Adipocyte (in vitro differentiated cells): ENCODE measurements around the gene EPHX1.
A peak's percentile ranks its signal among the peaks of the same experiment; 100 is the strongest.
"Not testable (repeated sequence)": the region's sequence is repeated elsewhere in the genome, so short reads cannot be mapped to it uniquely, and the experiment has no call there.

ENCODE experiments used
- DNase-seq: peaks from one replicate; pipeline ENCODE4 v3.0.0-alpha.2; 2015; ENCODE audit warnings: low read depth
- H3K27me3 ChIP-seq: replicated peaks from 2 replicates; pipeline ENCODE4 v1.7.0; 2013; ENCODE audit warnings: mild to moderate bottlenecking, low read length, moderate library complexity; ENCODE audit not compliant: control insufficient read depth, insufficient read depth
- H3K36me3 ChIP-seq: 2 replicates; pipeline ENCODE4 v1.7.0; 2013; ENCODE audit warnings: low read length, mild to moderate bottlenecking, moderate library complexity; ENCODE audit not compliant: control insufficient read depth, insufficient read depth, severe bottlenecking
- H3K4me1 ChIP-seq: 2 replicates; pipeline ENCODE4 v1.7.0; 2013; ENCODE audit warnings: mild to moderate bottlenecking, low read length, moderate library complexity; ENCODE audit not compliant: control insufficient read depth, insufficient read depth
- H3K4me3 ChIP-seq: 2 replicates; pipeline ENCODE4 v1.7.0; 2013; ENCODE audit warnings: mild to moderate bottlenecking, low read length, moderate library complexity
- H3K9ac ChIP-seq: 2 replicates; pipeline ENCODE4 v1.7.0; 2013; ENCODE audit warnings: mild to moderate bottlenecking, low read length, moderate library complexity
- H3K9me3 ChIP-seq: 2 replicates; pipeline ENCODE4 v1.7.0; 2013; ENCODE audit warnings: mild to moderate bottlenecking, low read length, moderate library complexity; ENCODE audit not compliant: control insufficient read depth

Gene EPHX1

GRCh38 chr1:225809842-225810578, at the start of gene EPHX1:
Gene EPHX1, plus strand, starts transcription at chr1:225810124. Its CDS starts 18,606 bp downstream, at chr1:225828730.
- H3K9me3 ChIP-seq: no peaks in the 10 kb centered on the region
- H3K27me3 ChIP-seq: no peaks in the 10 kb centered on the region
- H3K4me1 ChIP-seq: peaks cover 41% of the 10 kb centered on the region
- H3K9ac ChIP-seq: peak within 1 kb of the TSS; percentile 92
- H3K4me3 ChIP-seq: peak within 1 kb of the TSS; percentile 93
- H3K36me3 ChIP-seq: peaks cover 5% of the 10 kb centered on the region
- peak; percentile 95 for DNase-seq

- no peak for DNase-seq
- no peaks in the 10 kb centered on the region for H3K9me3 ChIP-seq
- H3K36me3 ChIP-seq: no peaks in the 10 kb centered on the region
- H3K4me1 ChIP-seq: peaks cover 39% of the 10 kb centered on the region
- no peak overlapping the region for H3K9ac ChIP-seq
- H3K27me3 ChIP-seq: no peaks in the 10 kb centered on the region
- H3K4me3 ChIP-seq: no peak overlapping the region
Observed at GRCh38 chr1:225760531-225760930, 49.4 kb upstream of the EPHX1 start.

GRCh38 chr1:225761395-225761794, 48.5 kb upstream of the EPHX1 start:
- H3K9ac ChIP-seq, H3K36me3 ChIP-seq, H3K9me3 ChIP-seq, H3K27me3 ChIP-seq, H3K4me3 ChIP-seq: not testable (repeated sequence)
- peak; percentile 62 for DNase-seq
- peaks cover 33% of the 10 kb centered on the region for H3K4me1 ChIP-seq

- no peaks in the 10 kb centered on the region for H3K27me3 ChIP-seq
- H3K9me3 ChIP-seq: no peaks in the 10 kb centered on the region
- no peak overlapping the region for H3K4me3 ChIP-seq
- DNase-seq: no peak
- H3K9ac ChIP-seq: no peak overlapping the region
- peaks cover 38% of the 10 kb centered on the region for H3K4me1 ChIP-seq
- no peaks in the 10 kb centered on the region for H3K36me3 ChIP-seq
Observed at GRCh38 chr1:225762002-225762441, 47.9 kb upstream of the EPHX1 start.

GRCh38 chr1:225762444-225762843, 47.5 kb upstream of the EPHX1 start:
- Histone ChIP-seq H3K9ac (peak overlapping the region; percentile 10), H3K27me3 (no peaks in the 10 kb centered on the region), H3K4me3 (no peak overlapping the region), H3K4me1 (peaks cover 43% of the 10 kb centered on the region), H3K36me3 (no peaks in the 10 kb centered on the region), H3K9me3 (no peaks in the 10 kb centered on the region)
- DNase-seq: peak; percentile 46

- Histone ChIP-seq H3K9ac (peak overlapping the region; percentile 43), H3K27me3 (no peaks in the 10 kb centered on the region), H3K4me3 (no peak overlapping the region), H3K4me1 (peaks cover 53% of the 10 kb centered on the region), H3K9me3 (no peaks in the 10 kb centered on the region), H3K36me3 (no peaks in the 10 kb centered on the region)
- peak; percentile 51 for DNase-seq
Observed at GRCh38 chr1:225763716-225764548, 46.0 kb upstream of the EPHX1 start.

GRCh38 chr1:225765982-225766674, 43.8 kb upstream of the EPHX1 start:
- peaks cover 63% of the 10 kb centered on the region for H3K4me1 ChIP-seq
- no peak overlapping the region for H3K9ac ChIP-seq
- H3K36me3 ChIP-seq: no peaks in the 10 kb centered on the region
- no peaks in the 10 kb centered on the region for H3K27me3 ChIP-seq
- no peak for DNase-seq
- no peaks in the 10 kb centered on the region for H3K9me3 ChIP-seq
- peak overlapping the region; percentile 35 for H3K4me3 ChIP-seq

- H3K27me3 ChIP-seq: no peaks in the 10 kb centered on the region
- H3K9ac ChIP-seq: peak overlapping the region; percentile 60
- H3K36me3 ChIP-seq: no peaks in the 10 kb centered on the region
- H3K9me3 ChIP-seq: no peaks in the 10 kb centered on the region
- H3K4me3 ChIP-seq: peak overlapping the region; percentile 35
- DNase-seq: peak; percentile 88
- H3K4me1 ChIP-seq: peaks cover 60% of the 10 kb centered on the region
Observed at GRCh38 chr1:225766967-225767633, 42.8 kb upstream of the EPHX1 start.

GRCh38 chr1:225767634-225768540, 42.0 kb upstream of the EPHX1 start:
- H3K27me3 ChIP-seq: no peaks in the 10 kb centered on the region
- H3K9ac ChIP-seq: peak overlapping the region; percentile 60
- no peaks in the 10 kb centered on the region for H3K9me3 ChIP-seq
- H3K4me1 ChIP-seq: peaks cover 53% of the 10 kb centered on the region
- H3K4me3 ChIP-seq: no peak overlapping the region
- no peaks in the 10 kb centered on the region for H3K36me3 ChIP-seq
- DNase-seq: peak; percentile 41
